ENCODE results near the gene MAGIX. TPM values are rescaled to one million over a fixed set of nuclear protein-coding genes. Genes with fewer than 3 reads are reported as not detected.

Gene MAGIX
- total RNA-seq, 1 experiment from 2014 or later = 1.9 TPM

DNA sequence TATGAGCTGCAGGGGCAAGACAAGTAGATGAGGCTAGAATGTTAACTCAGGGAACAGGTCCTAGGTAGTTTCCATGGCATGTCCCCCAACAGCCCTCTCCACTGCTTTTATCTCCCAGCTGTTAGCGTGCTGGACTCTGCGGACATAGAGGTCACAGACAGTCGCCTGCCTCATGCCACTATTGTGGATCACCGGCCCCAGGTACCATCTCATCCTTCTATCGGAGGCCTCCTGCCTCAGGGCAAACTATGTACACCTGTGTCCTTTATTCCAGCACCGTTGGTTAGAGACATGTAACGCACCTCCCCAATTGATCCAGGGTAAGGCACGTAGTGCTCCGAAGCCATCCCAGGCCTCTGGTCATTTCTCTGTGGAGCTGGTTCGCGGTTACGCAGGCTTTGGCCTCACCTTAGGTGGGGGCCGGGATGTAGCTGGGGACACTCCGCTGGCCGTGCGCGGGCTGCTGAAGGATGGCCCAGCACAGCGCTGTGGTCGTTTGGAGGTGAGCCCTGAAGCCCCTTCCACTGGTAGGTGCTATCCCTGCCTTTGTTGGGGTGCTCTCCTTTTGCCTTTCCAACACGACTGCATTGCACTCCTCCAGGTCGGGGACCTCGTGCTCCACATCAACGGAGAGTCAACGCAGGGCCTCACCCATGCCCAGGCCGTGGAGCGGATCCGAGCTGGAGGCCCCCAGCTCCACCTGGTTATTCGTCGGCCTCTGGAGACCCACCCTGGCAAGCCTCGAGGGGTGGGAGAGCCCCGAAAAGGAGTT lies 2.2 kb downstream of the MAGIX start:
- H3K36me3 Mint-ChIP-seq (ENCODE audit: insufficient read depth in 1 of 3, low read depth in 3 of 3) = peaks cover 0 to 8% (median 5%) of the 10 kb centered on the region in 3 experiments; a peak in 3 of 7 replicates
- WGBS (ENCODE audit: extremely low coverage, insufficient read length, low lambda C conversion rate) = no CpG with 5 or more reads among the region's 31 CpGs
- no peak overlapping the region for H4K91ac ChIP-seq (ENCODE audit: insufficient read length, low read depth, low read length)
- no peak overlapping the region for H3K18ac ChIP-seq (ENCODE audit: insufficient read length, low read depth, low read length)
- H3K14ac ChIP-seq (ENCODE audit: insufficient read depth, low read length) = no peak overlapping the region
- no peak overlapping the region for H2BK15ac ChIP-seq (ENCODE audit: low read depth, low read length)
- no peak overlapping the region for H3K27ac Mint-ChIP-seq
- no peaks in the 10 kb centered on the region for H3K79me2 ChIP-seq (ENCODE audit: insufficient read depth, low read length)
- H3T11ph ChIP-seq (ENCODE audit: low read length) = no peak overlapping the region
- H3K27ac ChIP-seq (ENCODE audit: insufficient read length, low read depth, low read length) = no peak overlapping the region
- peaks cover 12% of the 10 kb centered on the region for H3K9me3 ChIP-seq (ENCODE audit: control insufficient read depth, low read depth, low read length)
- peaks cover 57 to 60% of the 10 kb centered on the region in 2 experiments for H3K9me3 Mint-ChIP-seq
- no peak overlapping the region for H2BK120ac ChIP-seq (ENCODE audit: low read depth, low read length, poor library complexity, severe bottlenecking)
- H3K27me3 Mint-ChIP-seq (ENCODE audit: low read depth) = peaks cover 34% of the 10 kb centered on the region
- H3K23ac ChIP-seq (ENCODE audit: insufficient read length, low read depth, low read length) = no peak overlapping the region
- no peak overlapping the region for H4K5ac ChIP-seq (ENCODE audit: insufficient read length, low read depth, low read length)
- no peak overlapping the region for H2AK5ac ChIP-seq (ENCODE audit: insufficient read length, low read length)
- no peaks in the 10 kb centered on the region for H3K4me1 ChIP-seq (ENCODE audit: insufficient read depth, low read length)
- no peak overlapping the region for H2BK12ac ChIP-seq (ENCODE audit: insufficient read length, low read depth, low read length)
- TF ChIP-seq, protein P1, sequence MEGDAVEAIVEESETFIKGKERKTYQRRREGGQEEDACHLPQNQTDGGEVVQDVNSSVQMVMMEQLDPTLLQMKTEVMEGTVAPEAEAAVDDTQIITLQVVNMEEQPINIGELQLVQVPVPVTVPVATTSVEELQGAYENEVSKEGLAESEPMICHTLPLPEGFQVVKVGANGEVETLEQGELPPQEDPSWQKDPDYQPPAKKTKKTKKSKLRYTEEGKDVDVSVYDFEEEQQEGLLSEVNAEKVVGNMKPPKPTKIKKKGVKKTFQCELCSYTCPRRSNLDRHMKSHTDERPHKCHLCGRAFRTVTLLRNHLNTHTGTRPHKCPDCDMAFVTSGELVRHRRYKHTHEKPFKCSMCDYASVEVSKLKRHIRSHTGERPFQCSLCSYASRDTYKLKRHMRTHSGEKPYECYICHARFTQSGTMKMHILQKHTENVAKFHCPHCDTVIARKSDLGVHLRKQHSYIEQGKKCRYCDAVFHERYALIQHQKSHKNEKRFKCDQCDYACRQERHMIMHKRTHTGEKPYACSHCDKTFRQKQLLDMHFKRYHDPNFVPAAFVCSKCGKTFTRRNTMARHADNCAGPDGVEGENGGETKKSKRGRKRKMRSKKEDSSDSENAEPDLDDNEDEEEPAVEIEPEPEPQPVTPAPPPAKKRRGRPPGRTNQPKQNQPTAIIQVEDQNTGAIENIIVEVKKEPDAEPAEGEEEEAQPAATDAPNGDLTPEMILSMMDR (conservative IDR thresholded peaks at IDR 0.05) = no peak
- no peaks in the 10 kb centered on the region; the same call in 1 of the 2 replicates for H3K27me3 ChIP-seq (ENCODE audit: insufficient read depth, low read length)
- H3K4ac ChIP-seq (ENCODE audit: low read depth, low read length) = no peak overlapping the region
- no peak overlapping the region for H2BK20ac ChIP-seq (ENCODE audit: low read depth, low read length, poor library complexity, severe bottlenecking)
- no peak overlapping the region for H3K56ac ChIP-seq (ENCODE audit: insufficient read length, low read depth, low read length)
- no peak overlapping the region for H3K9ac ChIP-seq (ENCODE audit: extremely low read depth, insufficient read length, low read length)
- H2AFZ ChIP-seq (ENCODE audit: low read length) = no peak overlapping the region
- H3K23me2 ChIP-seq (ENCODE audit: insufficient read length, low read depth, low read length, poor library complexity, severe bottlenecking) = peaks cover 14% of the 10 kb centered on the region
- no peak overlapping the region for H2BK5ac ChIP-seq (ENCODE audit: insufficient read length, low read length)
- H4K8ac ChIP-seq (replicated peaks; ENCODE audit: insufficient read length, low read depth, low read length) = no peak overlapping the region
- no peak overlapping the region for H3K4me2 ChIP-seq (ENCODE audit: insufficient read depth, insufficient read length, low read length)
- no peak for DNase-seq
- H3K4me3 Mint-ChIP-seq = peak overlapping the region in 1 of 2 experiments; percentile 77; a peak in 1 of 5 replicates
- peaks cover 9 to 25% of the 10 kb centered on the region in 2 experiments for H3K4me1 Mint-ChIP-seq
- H3K79me1 ChIP-seq (ENCODE audit: insufficient read depth, low read depth, low read length, poor library complexity, severe bottlenecking) = no peaks in the 10 kb centered on the region
- H4K20me1 ChIP-seq (ENCODE audit: control insufficient read depth, insufficient read depth, insufficient read length) = no peaks in the 10 kb centered on the region

Measured in H9 (cell line).